ENCODE measurements around the gene DISP3. TPM values are rescaled to one million over a fixed set of nuclear protein-coding genes. Genes with fewer than 3 reads are reported as not detected.
A peak's percentile ranks its signal among the peaks of the same experiment; 100 is the strongest.

The DISP3 gene
- total RNA-seq, 1 donor from 2014 or later, result 0.18 TPM

DNA sequence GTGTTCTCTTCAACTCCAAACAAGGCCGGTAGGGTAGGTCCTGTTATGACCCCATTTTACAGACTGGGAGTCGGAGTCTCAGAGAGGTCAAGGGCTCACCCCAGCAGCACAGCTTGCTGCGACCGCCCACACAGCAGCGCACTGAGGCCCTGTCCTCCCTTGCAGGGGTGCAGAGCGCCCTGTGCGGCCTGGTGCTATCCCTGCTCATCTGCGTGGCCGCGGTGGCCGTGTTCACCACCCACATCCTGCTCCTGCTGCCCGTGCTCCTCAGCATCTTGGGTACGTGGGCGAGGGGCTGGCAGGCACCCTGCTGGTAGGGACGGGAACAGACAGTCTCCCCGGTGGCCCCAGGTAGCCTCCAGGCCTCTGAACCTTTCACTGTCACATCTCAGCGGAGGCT, 55.9 kb downstream of the DISP3 start:
- intact Hi-C loops (cut with DNase I), result no loop called here
- DNase-seq (ENCODE audit: low spot score) (no peak), ATAC-seq (no peak)

DNA sequence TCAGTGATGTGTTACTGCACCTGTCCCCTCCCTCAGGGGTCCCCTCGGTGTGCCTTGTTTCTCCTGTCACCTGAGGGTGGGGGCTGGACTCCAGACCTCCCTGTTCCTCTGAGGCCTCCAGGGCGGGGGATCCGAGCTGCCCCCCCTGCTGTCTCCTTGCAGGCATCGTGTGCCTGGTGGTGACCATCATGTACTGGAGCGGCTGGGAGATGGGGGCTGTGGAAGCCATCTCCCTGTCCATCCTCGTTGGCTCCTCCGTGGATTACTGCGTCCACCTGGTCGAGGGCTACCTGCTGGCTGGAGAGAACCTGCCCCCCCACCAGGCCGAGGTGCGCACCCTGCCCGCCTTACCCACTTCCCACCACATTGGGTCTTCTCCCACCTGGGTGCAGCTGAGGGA, 56.4 kb downstream of the DISP3 start:
- no peak for ATAC-seq
- DNase-seq (ENCODE audit: low spot score), result no peak
- intact Hi-C loops (cut with DNase I), result no loop called here

DNA sequence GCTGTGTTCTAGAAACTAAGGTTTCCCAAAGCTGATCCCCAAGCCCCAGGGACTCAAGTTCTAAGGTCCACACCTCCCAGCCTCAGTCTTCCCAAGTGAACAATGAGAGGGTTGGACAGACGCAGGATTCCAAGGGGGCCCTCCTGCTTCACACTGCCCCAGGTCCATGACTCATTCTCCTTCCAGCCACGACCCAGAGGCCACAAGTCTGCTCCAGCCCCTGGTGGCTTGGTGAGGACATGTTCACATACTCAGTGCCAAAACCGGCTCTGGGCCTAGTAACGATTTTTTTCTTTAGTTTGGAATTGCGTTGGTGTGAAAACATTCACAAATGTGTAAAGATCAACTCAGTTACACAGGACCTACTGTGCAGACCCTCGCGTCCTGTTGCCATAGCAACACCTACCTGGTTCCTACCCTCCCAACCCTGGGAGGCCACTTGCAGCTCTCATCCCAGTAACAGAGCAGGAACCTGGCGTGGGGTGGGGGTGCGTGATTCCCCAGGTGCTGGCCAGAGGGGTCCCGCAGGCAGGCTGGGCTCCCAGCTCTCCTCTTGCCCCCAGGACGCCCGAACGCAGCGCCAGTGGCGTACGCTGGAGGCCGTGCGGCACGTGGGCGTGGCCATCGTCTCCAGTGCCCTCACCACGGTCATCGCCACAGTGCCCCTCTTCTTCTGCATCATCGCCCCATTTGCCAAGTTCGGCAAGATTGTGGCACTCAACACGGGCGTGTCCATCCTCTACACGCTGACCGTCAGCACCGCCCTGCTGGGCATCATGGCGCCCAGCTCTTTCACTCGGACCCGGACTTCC, 57.0 kb downstream of the DISP3 start:
- no peak for ATAC-seq

DNA sequence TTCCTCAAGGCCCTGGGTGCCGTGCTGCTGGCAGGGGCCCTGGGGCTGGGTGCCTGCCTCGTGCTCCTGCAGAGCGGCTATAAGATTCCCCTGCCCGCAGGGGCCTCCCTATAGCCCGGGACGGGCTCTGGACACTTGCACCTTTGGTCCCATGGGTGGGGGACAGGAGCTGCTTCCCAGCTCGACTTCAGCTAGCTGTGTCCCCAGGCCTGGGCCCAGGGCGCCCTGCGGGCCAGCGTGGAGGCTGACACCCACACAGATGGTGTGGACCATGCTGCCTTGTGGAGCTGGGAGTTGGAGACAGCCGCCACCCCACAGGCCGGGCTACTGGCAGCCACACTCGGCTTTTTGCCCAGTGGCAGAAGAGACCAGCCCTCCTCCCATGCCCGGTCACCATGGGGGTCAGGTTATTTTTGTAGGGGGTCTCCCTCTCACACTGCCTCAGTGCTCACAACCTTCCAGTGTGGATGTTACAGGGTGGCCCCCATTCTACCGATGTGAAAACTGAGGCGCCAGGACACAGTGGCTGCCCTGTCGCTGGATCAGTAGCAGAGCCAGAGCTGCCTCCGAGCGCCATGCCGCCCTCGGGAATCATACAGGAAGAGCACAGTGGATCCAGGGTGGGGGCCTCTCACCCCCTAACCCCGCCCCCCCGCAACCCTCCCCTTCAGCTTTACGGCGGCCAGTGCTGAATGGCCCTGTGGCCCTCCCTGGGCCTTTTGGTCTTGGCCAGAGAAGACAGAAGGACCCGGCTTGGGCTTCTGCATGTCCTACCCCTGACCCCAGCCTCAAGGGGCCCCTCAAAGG, 57.8 kb downstream of the DISP3 start:
- intact Hi-C loops (cut with DNase I), result no loop called here
- ATAC-seq (no peak), DNase-seq (ENCODE audit: low spot score) (no peak)

More for the DNA sequence above, 57.0 kb downstream of the DISP3 start:
- intact Hi-C loops (cut with DNase I), result no loop called here
- DNase-seq (ENCODE audit: low spot score), result no peak

DNA sequence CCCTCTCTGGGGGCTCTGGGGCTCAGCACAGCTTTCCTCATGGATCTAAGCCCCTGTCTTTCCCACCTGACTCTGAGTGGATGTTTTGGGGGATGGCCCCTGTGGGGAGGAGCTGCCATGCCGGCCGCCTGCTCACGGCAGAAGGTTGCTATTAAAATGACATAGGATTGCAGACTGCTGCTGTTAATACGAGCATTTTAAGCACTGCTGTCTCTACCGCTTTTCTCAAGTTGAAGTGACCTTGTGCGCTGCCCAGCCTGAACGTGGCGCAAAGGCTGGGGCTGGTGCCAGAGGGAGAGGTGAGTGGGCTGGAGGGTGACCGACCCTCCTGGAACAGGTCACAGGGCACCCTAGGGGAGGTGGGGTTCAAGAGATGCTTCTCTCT, 58.4 kb downstream of the DISP3 start:
- intact Hi-C loops (cut with DNase I), result no loop called here
- ATAC-seq (no peak), DNase-seq (ENCODE audit: low spot score) (no peak)

DNA sequence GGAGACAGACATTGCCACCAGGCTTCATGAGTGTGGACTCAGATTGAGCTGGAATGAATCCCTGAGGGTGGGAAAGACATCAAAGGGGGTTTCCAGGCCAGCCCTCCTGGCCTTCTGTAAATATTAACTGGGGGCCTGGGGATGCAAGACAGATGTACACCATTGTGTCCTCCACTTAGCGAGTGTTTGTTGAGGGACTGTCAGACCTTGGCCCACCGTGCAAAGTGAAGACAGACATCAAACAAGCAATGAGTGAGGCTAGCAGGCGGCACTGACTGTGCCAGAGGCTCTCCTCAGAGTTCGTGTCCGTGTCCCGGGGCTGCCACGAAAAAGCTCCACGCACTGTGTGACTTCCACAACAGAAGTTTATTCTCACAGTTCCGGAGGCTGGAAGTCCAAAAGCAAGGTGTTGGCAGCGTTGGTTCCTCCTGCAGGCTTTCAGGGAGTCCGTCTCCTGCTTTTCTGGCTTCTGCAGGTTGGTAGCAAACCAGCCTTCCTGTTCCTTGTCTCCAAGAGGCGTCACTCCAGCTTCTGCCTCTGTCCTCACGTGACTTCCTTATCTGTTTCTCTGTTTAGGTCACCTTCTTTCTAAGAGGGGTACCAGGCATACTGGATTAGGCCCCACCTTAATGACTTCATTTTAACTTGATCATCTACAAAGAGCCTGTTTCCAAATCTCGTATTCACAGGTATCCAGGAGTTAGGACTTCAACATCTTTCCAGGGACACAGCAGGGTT, 59.1 kb downstream of the DISP3 start:
- DNase-seq (ENCODE audit: low spot score) (no peak), ATAC-seq (no peak)
- intact Hi-C loops (cut with DNase I), result no loop called here

- intact Hi-C loops (cut with DNase I), result no loop called here
- ATAC-seq, result no peak
- no peak for DNase-seq (ENCODE audit: low spot score)
Measured at GRCh38 chr1:11538886-11539285, 59.9 kb downstream of the DISP3 start.

DNA sequence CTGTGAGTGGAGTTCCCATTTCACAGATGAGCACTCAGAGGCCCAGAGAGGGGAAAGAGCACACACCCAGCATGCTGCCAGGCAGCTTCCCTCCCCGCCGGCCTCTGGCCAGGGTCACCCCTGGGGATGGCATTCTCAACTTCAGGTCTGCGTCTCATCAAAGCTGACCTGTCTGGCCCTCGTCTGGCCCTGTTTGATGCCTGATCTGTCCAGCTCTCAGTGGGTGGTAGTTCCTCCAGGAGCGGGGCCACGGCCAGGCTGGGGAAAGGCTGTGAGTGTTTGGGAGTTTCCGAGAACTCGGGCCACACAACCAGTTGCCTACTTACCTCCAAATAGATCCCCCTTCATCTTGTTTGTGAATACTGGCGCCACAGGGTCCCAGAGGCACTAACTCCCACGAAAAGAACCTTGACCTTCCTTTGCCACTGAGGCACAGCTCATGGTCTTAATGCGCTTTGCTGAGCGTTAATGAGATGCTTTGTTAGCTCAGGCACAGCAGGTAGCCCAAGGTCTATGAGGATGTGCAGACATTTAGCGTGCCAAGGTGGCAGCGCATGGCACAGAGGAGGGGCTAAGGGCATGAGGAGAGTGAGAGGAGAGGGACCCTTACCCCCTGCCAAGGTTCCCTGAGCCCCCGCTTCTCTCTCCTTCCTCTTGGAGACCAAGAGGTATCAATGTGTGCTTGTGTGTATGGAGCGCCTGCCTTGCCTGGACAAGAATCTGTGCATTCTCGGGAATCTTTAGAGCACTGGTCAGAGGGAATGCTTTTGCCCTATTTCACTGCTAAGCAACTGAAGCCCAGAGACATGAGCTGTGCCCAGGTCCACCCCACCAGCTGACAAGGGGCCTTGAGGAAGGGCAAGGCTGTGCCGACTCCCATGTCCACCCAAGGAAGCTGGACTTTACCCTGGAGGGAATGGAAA, 61.2 kb downstream of the DISP3 start:
- no peak for DNase-seq (ENCODE audit: low spot score)

DNA sequence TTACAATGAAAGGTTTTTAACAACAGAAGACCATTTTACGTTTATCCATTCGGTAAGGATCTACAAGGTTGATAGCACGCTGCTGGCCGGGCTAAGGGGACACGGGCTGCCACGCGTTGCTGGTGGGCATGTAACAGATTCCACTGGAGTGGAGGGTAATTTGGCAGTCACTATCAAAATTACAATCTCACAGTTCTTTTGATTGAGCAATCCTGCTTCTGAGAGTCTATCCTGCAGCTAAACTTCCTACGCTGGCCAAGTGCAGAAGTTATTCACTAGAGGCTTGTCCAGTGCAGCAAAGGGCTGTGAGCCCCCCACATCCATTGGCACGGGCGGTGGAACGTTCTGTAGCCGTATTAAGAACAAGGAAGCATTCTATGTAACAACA, 61.8 kb downstream of the DISP3 start:
- intact Hi-C loops (cut with DNase I), result no loop called here
- DNase-seq (ENCODE audit: low spot score) (no peak), ATAC-seq (no peak)

More for the DNA sequence above, 61.2 kb downstream of the DISP3 start:
- intact Hi-C loops (cut with DNase I), result no loop called here
- no peak for ATAC-seq

GRCh38 chr1:11541236-11541635, 62.3 kb downstream of the DISP3 start:
- intact Hi-C loops (cut with DNase I), result no loop called here
- ATAC-seq (no peak), DNase-seq (ENCODE audit: low spot score) (no peak)

DNA sequence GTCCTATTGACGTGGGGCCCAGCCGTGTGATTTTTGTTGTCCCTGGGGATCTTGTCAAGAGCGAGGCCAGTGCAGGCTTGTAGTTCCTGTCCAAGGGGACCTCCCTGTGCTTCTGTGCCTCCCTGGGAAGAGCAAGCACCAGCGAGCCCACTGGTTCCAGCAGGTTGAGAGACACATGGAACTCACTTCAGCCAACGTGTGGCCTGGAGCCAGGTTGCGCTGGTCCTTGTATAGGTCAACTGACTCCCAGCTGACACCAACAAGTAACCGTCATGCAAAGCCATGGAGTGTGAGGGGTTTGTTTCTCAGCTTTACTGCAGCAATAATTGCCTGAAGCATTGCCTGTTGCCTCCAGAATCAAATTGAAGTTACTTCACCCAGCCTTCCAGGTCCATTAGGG, 63.0 kb downstream of the DISP3 start:
- no peak for ATAC-seq
- intact Hi-C loops (cut with DNase I), result no loop called here
- DNase-seq (ENCODE audit: low spot score), result no peak

DNA sequence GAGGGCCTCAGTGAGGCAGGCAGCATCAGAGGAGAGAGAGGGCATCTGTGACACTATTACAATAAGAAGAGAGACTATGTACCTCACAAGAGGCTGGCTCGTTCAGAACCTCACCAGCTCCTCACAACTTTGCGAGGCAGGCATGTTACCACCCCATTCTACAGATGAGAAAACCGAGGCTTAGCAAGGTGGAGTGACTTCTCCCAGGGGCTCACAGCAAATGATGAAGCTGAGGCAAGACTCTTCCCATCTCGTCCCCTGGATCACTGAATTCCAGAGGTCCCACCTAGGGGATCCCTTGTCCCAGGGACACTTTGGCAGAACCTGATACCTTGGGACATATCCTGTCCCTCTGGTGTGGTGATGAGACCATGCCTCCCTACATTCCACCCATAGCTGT, 64.4 kb downstream of the DISP3 start:
- no peak for DNase-seq (ENCODE audit: low spot score)
- ATAC-seq, result no peak
- intact Hi-C loops (cut with DNase I), result no loop called here

GRCh38 chr1:11543796-11544195, 64.8 kb downstream of the DISP3 start:
- ATAC-seq, result no peak
- DNase-seq (ENCODE audit: low spot score), result no peak
- intact Hi-C loops (cut with DNase I), result no loop called here

GRCh38 chr1:11546456-11546855, 67.5 kb downstream of the DISP3 start:
- ATAC-seq (no peak), DNase-seq (ENCODE audit: low spot score) (no peak)
- intact Hi-C loops (cut with DNase I), result no loop called here

DNA sequence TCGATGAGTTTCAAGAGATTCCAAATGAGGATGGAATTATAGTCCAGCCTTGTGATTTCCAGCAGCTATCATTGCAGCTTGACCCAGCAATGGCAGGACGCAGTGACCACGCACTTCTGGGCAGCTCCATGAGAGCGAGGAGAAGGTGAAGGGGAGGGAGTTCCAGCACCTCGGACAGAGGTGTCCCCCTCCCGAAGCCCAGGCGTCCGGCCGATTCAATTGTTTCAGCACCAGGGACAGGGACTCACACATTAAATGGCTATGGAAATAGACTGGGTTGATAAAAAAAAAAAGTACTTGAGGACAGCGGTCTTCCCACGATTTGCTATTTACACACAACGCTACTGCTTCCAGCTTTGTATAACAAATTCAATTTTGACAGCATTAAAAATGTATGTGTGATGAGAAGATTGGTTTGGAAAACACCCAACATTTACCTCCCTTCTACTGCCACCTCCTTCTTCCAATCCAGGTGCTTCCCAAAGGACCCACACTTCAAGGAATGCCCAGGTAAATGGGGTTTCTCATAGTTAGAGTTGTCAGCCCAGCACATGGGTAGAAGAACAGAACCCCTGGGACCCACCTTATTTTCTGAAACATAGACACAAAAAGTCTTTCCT, 71.8 kb downstream of the DISP3 start:
- peak; percentile 70 for DNase-seq (ENCODE audit: low spot score)
- ATAC-seq, result no peak
- intact Hi-C loops (cut with DNase I), result no loop called here

DNA sequence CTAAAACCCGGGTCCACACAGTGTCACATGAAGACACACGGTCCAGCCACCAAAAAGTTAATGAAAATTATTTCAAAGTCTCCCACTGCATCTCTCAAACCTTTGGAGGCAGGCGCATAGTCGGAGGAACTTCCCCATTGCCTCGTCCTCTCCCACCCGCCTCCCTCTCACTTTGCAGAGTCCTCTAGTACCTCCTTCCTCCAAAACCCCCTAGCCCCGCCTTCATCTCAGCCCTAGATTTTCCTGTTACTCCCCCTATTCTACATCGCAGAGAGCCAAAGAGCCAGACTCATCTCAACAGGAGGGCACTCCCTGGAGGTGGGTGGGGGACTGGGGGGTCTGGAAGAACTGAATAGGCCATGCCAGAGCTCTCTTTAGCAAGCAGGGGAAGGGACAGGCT, 79.3 kb downstream of the DISP3 start:
- no peak for DNase-seq (ENCODE audit: low spot score)
- intact Hi-C loops (cut with DNase I), result no loop called here
- no peak for ATAC-seq

GRCh38 chr1:11558871-11559590, 80.1 kb downstream of the DISP3 start:
- intact Hi-C loops (cut with DNase I), result no loop called here
- ATAC-seq (no peak), DNase-seq (ENCODE audit: low spot score) (no peak)

DNA sequence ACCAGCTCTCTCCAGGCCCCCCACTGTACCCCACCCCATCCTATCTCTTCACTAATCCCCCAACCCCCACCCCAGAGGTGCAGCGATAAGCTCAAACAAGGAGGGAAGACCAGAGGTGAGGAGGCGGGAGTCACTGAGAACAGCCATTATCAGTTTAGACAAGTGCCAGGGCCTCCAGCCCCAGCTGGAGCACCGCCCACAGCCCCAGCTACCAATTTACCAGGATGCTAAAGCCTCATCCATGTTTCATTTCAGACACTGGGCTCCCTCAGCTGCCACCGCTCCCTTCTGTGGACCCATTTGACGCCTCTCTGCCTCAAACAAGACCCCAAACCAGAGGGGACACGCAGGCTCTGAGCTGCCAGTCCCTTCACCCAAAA, 80.6 kb downstream of the DISP3 start:
- ATAC-seq (no peak), DNase-seq (ENCODE audit: low spot score) (no peak)
- intact Hi-C loops (cut with DNase I), result no loop called here

All from sciatic nerve (tissue), 2 donors.